HG03064 (cell line): ENCODE data around the gene PRUNE1.

Source experiments
- ATAC-seq: cut with Tn5 transposase; IDR thresholded peaks from one replicate; pipeline ENCODE4 v1.9.1; 2021; ENCODE audit warnings: low read depth; ENCODE audit not compliant: unreplicated experiment

The PRUNE1 gene

GRCh38 chr1:151072224-151072623 lies 64.0 kb downstream of the PRUNE1 start:
- ATAC-seq: no peak
